EH (cell line): ENCODE measurements around the gene ARHGDIG.
A peak's percentile ranks its signal among the peaks of the same experiment; 100 is the strongest.

ENCODE experiments used
- DNase-seq: peaks from one replicate; pipeline ENCODE4 v3.0.0-alpha.2; 2015; ENCODE audit warnings: low read depth

Gene ARHGDIG

GRCh38 chr16:297832-298231 lies 17.4 kb downstream of the ARHGDIG start:
- no peak for DNase-seq

GRCh38 chr16:301235-301634 lies 20.8 kb downstream of the ARHGDIG start:
- no peak for DNase-seq

DNA sequence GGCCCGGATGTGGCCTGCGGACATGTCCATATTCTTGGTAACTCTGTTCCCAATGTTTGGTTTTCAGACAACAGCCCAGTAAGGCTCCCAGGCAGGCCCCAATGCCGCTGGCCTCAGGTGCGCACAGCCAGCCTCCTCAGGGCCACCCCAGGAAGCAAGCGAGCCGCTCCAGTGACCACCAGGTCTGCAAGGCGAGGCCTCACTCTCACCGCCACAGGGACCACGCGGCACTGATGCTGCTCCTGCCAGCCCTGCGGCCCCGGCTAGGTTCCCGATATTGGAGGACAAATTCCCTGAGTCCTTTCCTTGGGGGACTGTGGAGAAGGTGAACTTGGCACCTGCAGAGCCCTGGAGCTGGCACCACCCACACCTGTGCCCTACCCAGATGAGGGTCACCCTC lies 21.6 kb downstream of the ARHGDIG start:
- no peak for DNase-seq

DNA sequence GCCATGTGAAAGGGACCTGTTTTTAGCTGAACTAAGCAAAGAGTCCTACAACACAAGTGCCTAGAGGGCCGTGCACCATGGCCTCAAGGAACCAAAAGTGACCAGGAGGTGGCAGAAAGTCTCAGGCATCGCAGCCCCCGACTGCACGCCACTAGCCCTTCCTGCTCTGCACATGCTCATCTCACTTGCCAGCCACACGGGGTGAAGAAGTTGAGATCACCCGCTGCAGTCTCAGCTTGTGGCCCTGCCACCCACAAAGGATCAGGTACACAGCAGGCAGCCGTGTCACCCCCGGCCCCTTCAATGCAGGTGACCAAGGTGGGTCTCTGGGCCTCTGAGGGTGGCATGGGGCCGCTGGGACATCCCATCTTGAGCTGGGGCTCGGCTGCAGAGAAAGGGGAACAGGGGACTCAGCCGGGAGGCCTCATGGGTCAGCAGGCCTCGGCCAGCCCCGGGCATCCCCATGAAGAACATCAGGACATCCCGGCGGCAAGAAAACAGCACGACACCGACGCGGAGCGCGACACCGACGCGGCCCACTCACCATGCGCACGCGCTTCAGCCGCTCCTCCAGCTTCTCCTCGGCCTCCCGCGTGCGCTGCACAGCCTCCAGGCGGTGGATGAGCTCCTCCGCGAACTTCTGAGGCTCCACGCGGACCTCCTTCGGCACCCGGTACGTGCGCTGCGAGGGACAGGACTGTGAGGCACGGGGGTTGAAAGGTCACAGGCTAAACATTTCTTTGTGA lies 23.5 kb downstream of the ARHGDIG start:
- DNase-seq, result peak; percentile 26

DNA sequence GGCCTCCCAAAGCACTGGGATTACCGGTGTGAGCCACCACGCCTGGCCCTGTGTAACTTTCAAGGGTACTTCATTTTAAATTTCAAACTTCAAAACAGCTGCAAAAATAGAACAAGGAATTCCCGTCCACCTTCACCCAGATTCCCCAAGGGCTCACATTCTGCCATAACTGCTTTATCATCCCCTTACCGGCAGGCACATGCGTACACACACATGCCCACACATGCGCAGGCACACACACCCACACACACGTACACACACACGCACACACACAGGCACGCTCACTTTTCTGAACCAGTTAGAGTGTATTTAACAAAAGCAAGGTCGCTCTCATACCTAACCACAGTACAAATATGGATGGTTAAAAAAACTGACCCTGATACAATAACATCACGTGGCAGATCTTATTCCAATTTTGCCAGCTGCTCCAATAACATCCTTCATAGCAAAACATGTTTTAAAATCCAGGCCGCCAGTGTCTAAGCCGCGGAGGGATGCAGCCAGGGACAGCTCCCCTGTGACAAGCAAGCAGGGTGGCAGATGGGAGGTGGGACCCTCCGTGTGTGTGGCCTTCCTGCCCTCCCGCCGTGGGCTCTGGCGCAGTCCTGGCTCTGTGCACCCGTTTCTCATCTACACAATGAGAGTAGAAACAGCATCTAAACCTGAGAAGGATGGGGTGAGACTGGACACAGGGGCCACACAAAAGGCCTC lies 25.7 kb downstream of the ARHGDIG start:
- DNase-seq, result no peak

- DNase-seq, result no peak
Observed at GRCh38 chr16:306911-307370, 26.6 kb downstream of the ARHGDIG start.

GRCh38 chr16:307691-308312 lies 27.4 kb downstream of the ARHGDIG start:
- DNase-seq, result no peak

DNA sequence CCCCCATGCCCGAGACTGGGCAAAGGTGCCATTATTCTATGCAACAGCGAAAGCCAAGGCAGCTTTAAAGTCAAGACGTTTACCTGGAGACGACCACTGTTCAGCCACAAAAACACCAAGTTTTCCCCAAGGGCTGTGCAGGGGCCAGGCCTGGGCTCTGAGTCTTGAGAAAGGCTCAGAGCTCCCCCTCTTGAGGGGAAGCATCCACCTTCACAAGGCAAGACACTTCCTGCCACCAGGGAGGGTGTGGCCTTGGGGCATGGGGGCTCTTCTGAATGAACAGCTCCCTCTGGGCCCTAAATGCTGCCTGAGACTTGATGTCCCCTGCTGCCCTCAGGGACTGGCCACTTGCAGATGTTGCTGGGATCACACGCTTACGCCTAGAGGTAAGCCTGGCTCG lies 29.1 kb downstream of the ARHGDIG start:
- no peak for DNase-seq

GRCh38 chr16:311725-312124 lies 31.3 kb downstream of the ARHGDIG start:
- no peak for DNase-seq

DNA sequence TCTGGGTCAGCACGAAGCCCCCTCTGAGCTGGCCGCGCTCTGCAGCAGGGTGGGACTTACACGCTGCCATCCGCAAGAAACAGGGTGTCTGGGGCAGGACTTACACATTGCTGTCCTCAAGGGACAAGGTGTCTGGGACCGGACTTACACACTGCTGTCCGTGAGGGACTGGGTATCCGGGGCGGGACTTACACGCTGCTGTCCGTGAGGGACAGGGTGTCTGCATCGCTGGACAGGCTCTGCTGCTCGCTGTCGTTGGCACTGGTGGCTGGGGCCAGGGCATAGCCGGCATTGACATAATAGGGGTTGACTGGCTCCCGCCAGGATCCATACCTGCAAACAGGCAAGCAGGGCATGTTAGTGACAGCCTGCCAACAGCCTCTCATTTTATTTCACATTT lies 34.0 kb downstream of the ARHGDIG start:
- no peak for DNase-seq

DNA sequence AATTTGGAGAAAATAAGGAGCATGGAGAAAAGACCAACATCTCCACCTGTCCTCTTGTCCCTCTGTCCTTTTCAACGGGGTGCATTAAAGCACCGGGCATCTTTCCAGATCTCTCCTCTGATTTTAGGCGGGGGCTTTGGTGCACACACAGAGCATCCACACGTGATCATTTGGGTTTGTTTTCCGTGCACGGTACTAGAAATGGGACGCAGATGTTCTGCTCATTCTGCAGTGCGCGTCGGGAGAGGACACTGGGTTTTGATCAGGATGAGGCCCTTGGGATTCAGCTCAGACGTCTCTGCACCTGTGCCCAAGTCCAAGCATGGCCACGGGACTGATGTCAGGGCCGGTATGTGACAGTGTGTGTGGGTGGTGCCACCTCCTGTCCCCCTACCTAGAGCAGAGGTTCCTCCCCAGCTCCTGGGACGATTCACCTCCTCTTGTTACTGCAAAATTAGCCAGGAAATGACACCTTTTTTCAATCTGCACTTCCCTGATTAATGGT lies 34.5 kb downstream of the ARHGDIG start:
- no peak for DNase-seq

DNA sequence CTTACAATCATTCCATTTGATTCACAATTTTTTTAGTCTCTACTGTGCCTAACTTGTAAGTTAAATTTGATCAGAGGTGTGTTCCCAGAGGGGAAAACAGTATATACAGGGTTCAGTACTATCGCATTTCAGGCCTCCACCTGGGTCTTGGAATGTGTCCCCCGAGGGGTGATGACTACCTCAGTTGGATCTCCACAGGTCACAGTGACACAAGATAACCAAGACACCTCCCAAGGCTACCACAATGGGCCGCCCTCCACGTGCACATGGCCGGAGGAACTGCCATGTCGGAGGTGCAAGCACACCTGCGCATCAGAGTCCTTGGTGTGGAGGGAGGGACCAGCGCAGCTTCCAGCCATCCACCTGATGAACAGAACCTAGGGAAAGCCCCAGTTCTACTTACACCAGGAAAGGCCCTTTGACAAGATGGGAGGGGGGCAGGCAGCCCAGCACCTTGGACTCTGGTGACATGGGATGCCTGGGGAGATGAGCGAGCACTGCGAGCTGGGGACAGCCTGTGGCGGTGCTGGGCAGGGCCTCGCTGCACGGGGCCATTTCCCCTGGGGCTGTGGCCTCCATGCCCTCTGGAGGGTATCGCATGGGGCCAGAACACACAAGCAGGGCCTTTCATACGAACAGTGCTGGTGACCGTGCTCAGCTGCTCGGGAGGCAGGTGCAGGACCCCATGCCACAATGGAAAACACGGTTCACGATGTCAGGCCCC lies 36.5 kb downstream of the ARHGDIG start:
- no peak for DNase-seq

- no peak for DNase-seq
Observed at GRCh38 chr16:317583-317982, 37.2 kb downstream of the ARHGDIG start.

DNA sequence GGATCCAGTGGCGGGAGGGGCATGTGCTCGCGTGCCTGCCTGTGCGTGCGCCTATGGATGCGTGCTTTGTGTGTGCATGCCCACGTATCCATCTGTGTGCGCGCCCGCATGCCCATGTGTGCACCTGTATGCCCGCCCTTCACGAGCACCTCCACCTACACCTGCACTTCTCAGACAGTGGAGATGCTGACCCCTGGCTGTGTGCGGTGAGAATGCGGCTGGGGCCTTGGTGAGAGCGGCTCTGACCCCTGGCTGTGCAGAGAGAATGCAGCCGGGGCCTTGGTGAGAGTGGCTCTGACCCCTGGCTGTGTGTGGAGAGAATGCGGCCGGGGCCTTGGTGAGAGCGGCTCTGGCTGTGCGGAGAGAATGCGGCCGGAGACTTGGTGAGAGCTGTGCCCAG lies 38.2 kb downstream of the ARHGDIG start:
- no peak for DNase-seq

GRCh38 chr16:320206-320605 lies 39.8 kb downstream of the ARHGDIG start:
- no peak for DNase-seq

GRCh38 chr16:321532-321931 lies 41.1 kb downstream of the ARHGDIG start:
- no peak for DNase-seq

DNA sequence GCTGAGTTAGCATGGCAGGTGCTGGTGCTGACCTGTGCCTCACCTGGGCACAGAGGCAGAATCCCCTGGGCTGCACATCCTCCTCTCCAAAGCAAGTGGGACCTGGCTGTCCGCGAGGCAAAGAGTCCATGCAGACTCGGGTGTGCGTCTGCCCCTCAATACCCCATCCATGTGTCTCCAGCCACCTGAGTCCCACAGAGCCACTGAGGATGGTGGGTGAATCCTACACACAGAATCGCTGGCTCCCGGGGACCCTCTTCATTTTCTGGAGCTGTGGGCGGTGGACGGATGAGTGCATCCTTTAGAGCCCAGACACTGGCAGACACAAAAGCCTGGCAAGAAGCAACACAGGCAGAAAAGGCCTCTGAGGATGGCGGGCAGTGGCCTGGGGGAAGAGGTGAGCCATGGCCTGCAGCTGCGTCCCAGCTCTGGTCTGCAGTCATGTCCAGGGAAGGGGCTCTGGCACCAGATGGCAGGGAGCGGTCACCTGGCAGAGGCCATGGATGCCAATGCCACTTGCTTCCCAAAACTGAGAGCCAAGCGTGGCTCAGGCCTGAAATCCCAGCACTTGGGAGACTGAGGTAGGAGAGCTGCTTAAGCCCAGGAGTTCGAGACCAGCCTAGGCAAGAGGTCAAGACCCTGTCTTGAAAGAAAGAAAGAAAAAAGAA lies 42.2 kb downstream of the ARHGDIG start:
- no peak for DNase-seq

DNA sequence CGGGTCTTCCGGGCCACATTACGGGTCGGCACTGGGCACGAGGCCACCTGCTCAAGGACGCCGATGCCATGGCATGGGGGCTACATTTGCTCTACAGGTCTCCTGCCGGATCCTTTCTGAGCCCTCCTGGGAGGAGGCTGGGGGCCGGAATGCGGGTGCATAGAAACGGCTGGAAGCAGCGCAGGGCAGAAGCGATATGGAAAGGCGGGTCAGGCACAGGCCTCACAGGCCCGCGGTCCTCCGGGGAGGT lies 43.7 kb downstream of the ARHGDIG start:
- DNase-seq, result no peak

DNA sequence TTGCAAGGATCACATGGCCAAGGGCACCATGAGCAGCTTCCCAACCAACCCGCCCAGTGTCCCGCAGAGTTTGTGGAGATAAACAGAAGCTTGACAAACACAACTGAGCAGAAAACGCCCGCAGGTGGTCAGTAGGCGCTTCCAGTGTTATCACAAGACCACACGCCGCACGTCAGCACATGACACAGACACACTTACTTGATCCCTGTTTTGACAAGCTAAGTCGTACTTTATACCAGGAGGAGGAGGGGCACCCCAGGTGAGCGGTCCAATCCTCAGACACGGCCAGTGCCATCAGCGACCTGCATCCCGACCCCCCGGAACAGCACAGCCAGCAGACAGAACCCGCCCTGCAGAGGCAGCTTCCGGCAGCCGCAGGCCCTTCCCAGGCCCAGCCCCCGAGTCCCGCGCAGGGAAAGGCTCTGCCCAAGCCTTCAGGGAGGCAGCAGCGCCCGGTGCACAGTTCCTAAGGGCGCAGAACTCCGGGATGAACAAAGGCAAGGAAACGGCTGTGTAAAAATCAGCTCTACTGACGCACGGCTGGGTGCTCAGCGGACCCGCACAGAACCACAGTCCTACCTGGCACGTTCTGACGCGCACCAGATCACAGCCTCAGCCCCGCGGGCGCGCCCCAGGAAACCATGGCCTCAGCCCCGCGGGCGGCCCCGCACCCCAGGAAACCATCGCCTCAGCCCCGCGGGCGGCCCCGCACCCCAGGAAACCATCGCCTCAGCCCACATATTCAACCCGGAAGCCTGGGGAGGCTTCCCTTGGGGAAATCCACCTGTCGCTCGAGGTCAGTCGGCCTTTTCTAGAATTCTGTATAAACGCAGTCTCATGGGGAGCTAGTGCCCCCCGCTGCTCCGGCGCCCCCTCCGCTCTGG lies 44.3 kb downstream of the ARHGDIG start:
- no peak for DNase-seq

DNA sequence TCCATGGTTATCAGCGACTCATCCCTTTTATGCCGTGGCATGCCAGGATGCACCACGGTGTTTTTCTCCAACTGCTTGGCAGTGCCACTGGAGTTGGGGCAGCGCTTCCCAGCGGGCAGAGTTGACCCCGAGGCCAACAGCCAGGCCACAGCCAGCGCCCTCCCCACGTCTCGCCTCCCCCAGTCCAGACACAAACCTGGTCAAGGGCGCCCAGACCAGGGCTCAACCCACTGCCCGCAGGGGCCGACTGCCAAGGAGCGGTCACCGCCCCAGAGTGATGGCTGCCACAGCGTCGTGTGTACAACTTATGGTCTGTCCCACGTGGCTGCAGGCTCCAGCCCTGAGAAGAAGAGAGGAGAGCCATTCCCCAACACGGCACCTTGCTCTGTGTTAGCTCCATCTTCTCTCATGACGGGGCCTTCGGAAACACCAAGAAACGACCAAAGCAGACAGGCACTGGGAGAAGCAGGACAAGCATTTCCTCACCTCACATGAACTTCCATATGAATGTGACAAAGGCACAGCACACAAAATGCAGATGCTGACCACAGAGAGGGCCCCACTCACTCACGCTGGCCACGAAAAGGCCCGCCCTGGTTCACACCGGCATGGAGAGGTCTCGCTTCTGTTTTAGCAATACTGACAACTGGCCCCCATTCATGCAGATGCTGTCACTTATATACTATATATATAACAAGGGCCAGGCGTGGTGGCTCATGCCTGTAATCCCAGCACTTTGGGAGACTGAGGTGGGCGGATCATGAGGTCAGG lies 45.2 kb downstream of the ARHGDIG start:
- DNase-seq, result no peak
